ENCODE data around the gene LETMD1. TPM values are rescaled to one million over a fixed set of nuclear protein-coding genes. Genes with fewer than 3 reads are reported as not detected.

LETMD1 gene
- polyA plus RNA-seq, 1 of the 3 experiments (the other 2 are of a cell fraction), result 67.8 TPM

DNA sequence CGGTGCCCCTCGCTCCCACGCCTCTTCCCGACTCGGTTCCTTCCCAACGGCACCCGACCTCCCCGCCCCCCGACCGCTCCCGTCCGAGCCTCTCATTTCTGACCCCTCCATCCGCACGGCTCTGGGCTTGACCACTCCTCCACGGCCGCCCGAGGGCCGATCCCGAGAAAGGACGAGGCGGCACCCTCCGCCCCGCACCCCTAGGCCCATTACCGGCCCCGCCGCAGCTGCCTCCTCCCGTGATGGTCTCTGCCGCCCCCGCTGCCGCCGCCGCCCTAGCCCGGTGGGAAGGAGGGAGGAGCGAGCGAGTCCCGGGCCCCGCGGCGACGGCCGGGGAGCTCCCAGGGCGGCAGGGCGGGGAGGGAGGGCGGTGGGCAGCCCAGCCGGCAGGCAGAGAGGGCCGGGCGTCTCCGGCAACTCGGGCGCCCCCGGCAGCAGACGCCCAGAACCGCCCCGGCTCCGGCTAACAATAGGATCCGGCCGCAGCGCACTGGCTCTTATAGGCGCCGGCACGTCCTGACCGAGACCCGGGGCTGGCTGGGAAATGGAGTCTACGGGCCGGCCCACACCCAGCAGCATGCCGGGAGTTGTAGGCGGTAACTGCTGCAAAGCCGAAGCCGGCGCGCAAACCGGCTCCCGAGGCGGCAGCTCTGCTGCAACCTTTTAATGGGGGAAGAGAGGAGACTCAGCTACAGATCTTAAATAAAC, 35.2 kb downstream of the LETMD1 start, which contains the start of gene CSRNP2:
TSS of gene CSRNP2 (minus strand) at position 471 of the 708 bp plus-strand sequence. CDS start 7,035 bp downstream, outside the sequence.
- H3K9me3 ChIP-seq, result no peaks in the 10 kb centered on the region
- peaks cover 6 to 7% of the 10 kb centered on the region in 2 experiments; a peak in 3 of 4 replicates for H3K4me1 ChIP-seq (ENCODE audit: control insufficient read depth in 1 of 2, insufficient read depth in 2 of 2, low read depth in 1 of 2, low read length in 1 of 2)
- peak within 1 kb of the TSS; percentile 86 to 90 for H3K27ac ChIP-seq (ENCODE audit: low read depth in 2 of 2, low read length in 1 of 2)
- H3K27me3 ChIP-seq (ENCODE audit: insufficient read depth), result no peaks in the 10 kb centered on the region
- H2AFZ ChIP-seq (ENCODE audit: low read depth), result peak within 1 kb of the TSS; percentile 93
- peak; percentile 99 for DNase-seq
- ChIA-PET CTCF (interaction anchor here (0.7 kb wide), 1 partner anchor 871 kb away, joined by 3 read pairs; no protein-coding TSS in a partner anchor), POLR2A (interaction anchor here (0.6 to 2.7 kb wide), 18 partner anchors 9 to 626 kb away, joined by 3 to 16 read pairs (median 4); partner anchors contain the start of genes DAZAP2, LETMD1, POU6F1 and SLC11A2)
- H3K9me2 ChIP-seq, result no peaks in the 10 kb centered on the region
- peak within 1 kb of the TSS; percentile 98 for H3K9ac ChIP-seq
- H4K20me1 ChIP-seq (ENCODE audit: insufficient read depth), result peaks cover 31% of the 10 kb centered on the region
- H3F3A ChIP-seq (replicated peaks; ENCODE audit: insufficient read depth), result no peaks in the 10 kb centered on the region
- H3K36me3 ChIP-seq (replicated peaks in 1 of 2; ENCODE audit: control insufficient read depth in 1 of 2, insufficient read depth in 2 of 2, low read length in 1 of 2), result peaks cover 0 to 3% of the 10 kb centered on the region in 2 experiments
- TF ChIP-seq RFX5 (IDR thresholded peaks at IDR 0.05; ENCODE audit: low read length) (no peak), EP300 (IDR thresholded peaks at IDR 0.05; ENCODE audit: borderline replicate concordance in 1 of 2, low read depth in 1 of 2, low read length in 1 of 2) (peak in 1 of 2 experiments; percentile 10; a peak in 1 of 4 replicates), NRF1 (IDR thresholded peaks at IDR 0.05; ENCODE audit: low read depth, low read length) (no peak), ELF1 (IDR thresholded peaks at IDR 0.05) (0 out of 2 replicates have a peak, but pooled peaks have one; percentile 32), GABPA (IDR thresholded peaks at IDR 0.05; ENCODE audit: low read depth) (peak; percentile 61; the same call in 1 of the 2 replicates), REST (IDR thresholded peaks at IDR 0.05; ENCODE audit: low read depth, low read length) (peak; percentile 62; the same call in 1 of the 2 replicates), GATA2 (CRISPR knock-in tag; IDR thresholded peaks at IDR 0.05) (no peak), SMC3 (IDR thresholded peaks at IDR 0.05; ENCODE audit: low read depth, low read length) (no peak), TEAD4 (IDR thresholded peaks at IDR 0.05; ENCODE audit: borderline replicate concordance, insufficient read depth) (no peak), POLR2AphosphoS5 (IDR thresholded peaks at IDR 0.05; ENCODE audit: low read depth, low read length) (peak; percentile 99), SIN3A (IDR thresholded peaks at IDR 0.05; ENCODE audit: borderline replicate concordance, low read depth, low read length) (peak; percentile 90; the same call in 1 of the 2 replicates), MXI1 (IDR thresholded peaks at IDR 0.05; ENCODE audit: low read depth, low read length) (peak; percentile 70; the same call in 1 of the 2 replicates), TAF1 (IDR thresholded peaks at IDR 0.05; ENCODE audit: borderline replicate concordance, low read depth, low read length) (peak; percentile 98), MAX (IDR thresholded peaks at IDR 0.05; ENCODE audit: low read depth) (peak; percentile 44), CHD2 (IDR thresholded peaks at IDR 0.05; ENCODE audit: low read length, partially characterized antibody) (peak; percentile 65), RCOR1 (IDR thresholded peaks at IDR 0.05; ENCODE audit: low read length) (no peak)
- peak within 1 kb of the TSS; percentile 83 to 97 for H3K4me3 ChIP-seq (ENCODE audit: low read depth in 2 of 2, low read length in 1 of 2)
- WGBS (ENCODE audit: low lambda C conversion rate), result 1% methylated on average over 21 of the region's 74 CpGs
- H3K79me2 ChIP-seq (ENCODE audit: insufficient read depth), result peaks cover 49% of the 10 kb centered on the region
- peak within 1 kb of the TSS; percentile 75 for H3K4me2 ChIP-seq
